Testis (tissue), 3 donors: ENCODE data around the gene PDZK1IP1. TPM values are rescaled to one million over a fixed set of nuclear protein-coding genes. Genes with fewer than 3 reads are reported as not detected.
"Not testable (repeated sequence)": the region's sequence is repeated elsewhere in the genome, so short reads cannot be mapped to it uniquely, and the experiment has no call there.

Experiments used
- DNase-seq: peaks from one replicate; pipeline ENCODE4 v3.0.0-alpha.2; 2019
- H3K27ac ChIP-seq, 2 donors: fragments of 200-600 bp; sonication (generic); one replicate each; pipeline ENCODE4 v1.5.1; 2019
- H3K27me3 ChIP-seq: fragments of 200-600 bp; sonication (generic); one replicate; pipeline ENCODE4 v1.5.1; 2019
- H3K36me3 ChIP-seq: fragments of 200-600 bp; sonication (generic); one replicate; pipeline ENCODE4 v1.5.1; 2017; ENCODE audit warnings: low read depth; ENCODE audit errors: missing control alignments
- H3K4me1 ChIP-seq: fragments of 200-600 bp; sonication (generic); one replicate; pipeline ENCODE4 v1.5.1; 2019
- H3K4me3 ChIP-seq, 2 donors: fragments of 200-600 bp; sonication (generic); one replicate each; pipeline ENCODE4 v1.5.1; 2017 to 2019
- H3K9me3 ChIP-seq: fragments of 200-600 bp; sonication (generic); one replicate; pipeline ENCODE4 v1.5.1; 2017
- CTCF ChIP-seq, 3 experiments: fragments of 450-650 bp in 2 of 3; fragments of 200-600 bp in 1 of 3; sonication (generic) in 1 of 3; IDR thresholded peaks; one replicate each; pipeline ENCODE4 v1.5.1; 2016 to 2019; ENCODE audit warnings: antibody characterized with exemption in 3 of 3, mild to moderate bottlenecking in 2 of 3, moderate library complexity in 1 of 3
- POLR2A ChIP-seq: fragments of 450-650 bp; IDR thresholded peaks from one replicate; pipeline ENCODE4 v1.6.1; 2017; ENCODE audit warnings: antibody characterized with exemption, mild to moderate bottlenecking, moderate library complexity
- WGBS, 2 donors: methylation state at CpG; one replicate each; pipeline ENCODE4 v1.1.5; 2018; 5-methylcytosine and 5-hydroxymethylcytosine counted together
- intact Hi-C: fragments of 100-400 bp; cut with DNase I; formaldehyde crosslinking; loops from one replicate; pipeline ENCODE4 v1.15.1; 2023; ENCODE audit warnings: low total_unique reads
- polyA plus RNA-seq: library from polyadenylated mRNA; stranded (reverse); fragments of 350-450 nt; fragmentation: Illumina TruSeq; extraction: RNeasy Lipid Tissue Mini Kit (QIAGEN cat#74804); gene quantifications from one replicate; pipeline ENCODE4 v1.2.3, GENCODE V29; 2014; ENCODE audit warnings: low read depth, low replicate concordance; ENCODE audit not compliant: insufficient read depth
- total RNA-seq, 2 donors: library from RNA; depleted of rRNA; stranded (reverse); fragments of >200 nt; gene quantifications; one replicate each; pipeline ENCODE4 v1.2.3, GENCODE V29; 2016

PDZK1IP1 gene
- total and polyA plus RNA-seq, 3 donors from 2014 or later: 1.5 to 13.9 (median 8.6) TPM

DNA sequence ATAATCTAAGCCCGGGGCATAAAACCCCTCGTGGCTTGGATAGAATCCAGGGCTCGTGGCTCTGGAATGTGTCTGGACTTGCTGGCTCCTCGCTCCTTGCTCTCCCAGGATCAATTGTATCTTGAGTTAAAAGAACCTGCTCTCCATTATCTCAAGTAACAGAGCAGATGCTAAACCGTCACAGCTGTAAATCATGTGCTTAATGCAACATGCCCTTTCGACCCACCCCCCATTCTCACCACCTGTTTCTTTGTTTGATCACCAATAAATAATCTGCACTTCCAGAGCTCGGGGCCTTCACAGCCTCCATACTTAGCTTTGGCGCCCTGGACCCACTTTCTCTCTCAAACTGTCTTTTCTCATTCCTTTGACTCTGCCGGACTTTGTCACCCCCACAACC lies 40.7 kb downstream of the PDZK1IP1 start:
- H3K27me3 ChIP-seq, intact Hi-C loops, H3K36me3 ChIP-seq, H3K4me1 ChIP-seq, H3K27ac ChIP-seq, H3K4me3 ChIP-seq, H3K9me3 ChIP-seq, DNase-seq: not testable (repeated sequence)
- 46 to 47% methylated on average over 9 of the region's 9 CpGs for WGBS, 2 donors

DNA sequence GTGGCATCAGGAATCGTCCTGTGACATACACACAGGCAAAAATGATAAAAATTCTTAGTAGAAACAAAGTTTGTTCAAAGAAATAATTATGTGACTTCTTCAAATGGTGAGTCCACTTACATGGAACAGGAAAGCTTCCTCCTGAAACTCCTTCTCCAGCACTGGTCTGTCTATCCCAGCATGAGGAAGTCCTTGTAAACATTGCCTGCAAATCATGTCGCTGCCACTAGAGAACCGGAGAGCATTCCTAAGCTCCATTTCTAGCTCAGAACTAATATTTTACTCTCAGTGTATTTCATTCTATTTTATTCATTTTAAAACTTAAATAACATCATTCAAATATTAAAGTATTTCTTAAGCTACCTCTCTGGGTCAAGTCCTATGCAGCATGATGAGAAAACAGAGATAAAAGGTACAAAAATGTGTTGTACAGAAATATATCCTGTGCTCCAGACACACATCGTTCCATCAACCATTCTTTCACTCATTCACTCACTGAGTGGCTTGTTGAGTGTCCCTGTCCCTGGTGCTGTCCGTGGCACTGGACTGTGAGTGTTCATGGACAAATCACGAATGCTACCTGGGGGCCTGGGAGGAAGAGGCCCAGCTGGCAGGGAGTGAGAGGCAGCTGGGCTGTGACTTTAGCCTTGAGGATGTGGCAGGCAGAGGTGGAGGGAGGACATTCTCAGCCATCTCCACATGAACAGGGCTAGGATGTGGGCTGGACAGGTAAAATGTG lies 42.6 kb downstream of the PDZK1IP1 start:
- Histone ChIP-seq H3K4me1 (no peaks in the 10 kb centered on the region), H3K4me3 (no peak overlapping the region), H3K36me3 (no peaks in the 10 kb centered on the region), H3K9me3 (no peaks in the 10 kb centered on the region), H3K27me3 (no peaks in the 10 kb centered on the region), H3K27ac (no peak overlapping the region)
- no peak for DNase-seq
- TF ChIP-seq POLR2A (no peak), CTCF (IDR thresholded peaks at IDR 0.05) (no peak)
- 37 to 59% methylated on average over 6 of the region's 6 CpGs for WGBS, 2 donors
- intact Hi-C loops: no loop called here

DNA sequence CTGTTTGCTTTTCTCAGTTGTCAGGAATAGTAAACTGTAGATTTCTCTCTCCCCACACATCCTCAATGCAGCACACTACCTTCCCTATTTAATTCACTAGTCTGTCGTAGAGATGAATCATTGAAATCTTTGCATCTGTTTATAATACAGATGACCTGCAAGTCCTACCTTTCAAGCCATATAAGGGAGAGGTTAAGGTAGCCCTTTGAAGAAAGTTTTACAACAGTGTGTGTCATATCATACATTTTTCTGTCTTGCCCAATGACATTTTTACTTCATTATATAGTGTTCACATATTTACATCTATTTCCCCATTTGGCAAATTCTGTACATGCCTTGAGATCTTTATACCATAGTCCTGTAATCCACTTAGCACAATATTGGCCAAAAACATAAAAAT lies 43.3 kb downstream of the PDZK1IP1 start:
- H3K4me3 ChIP-seq, H3K9me3 ChIP-seq, H3K27me3 ChIP-seq, H3K4me1 ChIP-seq, H3K36me3 ChIP-seq, DNase-seq, intact Hi-C loops, H3K27ac ChIP-seq: not testable (repeated sequence)
- 34 to 42% methylated on average over 1 of the region's 1 CpG for WGBS, 2 donors

- DNase-seq, H3K4me1 ChIP-seq, intact Hi-C loops, H3K36me3 ChIP-seq, H3K27me3 ChIP-seq, H3K27ac ChIP-seq, H3K9me3 ChIP-seq, H3K4me3 ChIP-seq: not testable (repeated sequence)
- TF ChIP-seq CTCF (IDR thresholded peaks at IDR 0.05): peak in 1 of 3 experiments; percentile 10
- 63 to 69% methylated on average over 6 of the region's 6 CpGs for WGBS, 2 donors
These were observed 46.2 kb downstream of the PDZK1IP1 start for GRCh38 chr1:47143654-47144053.

- H3K27me3 ChIP-seq, intact Hi-C loops, H3K4me3 ChIP-seq, H3K36me3 ChIP-seq, DNase-seq, H3K4me1 ChIP-seq, H3K27ac ChIP-seq, H3K9me3 ChIP-seq: not testable (repeated sequence)
- 86 to 88% methylated on average over 3 of the region's 3 CpGs for WGBS, 2 donors
These were observed 49.5 kb downstream of the PDZK1IP1 start for GRCh38 chr1:47140358-47140757.

- Histone ChIP-seq H3K4me3 (no peak overlapping the region), H3K27me3 (no peaks in the 10 kb centered on the region), H3K4me1 (no peaks in the 10 kb centered on the region), H3K9me3 (no peaks in the 10 kb centered on the region), H3K27ac (no peak overlapping the region), H3K36me3 (no peaks in the 10 kb centered on the region)
- no peak for DNase-seq
- WGBS, 2 donors: 88 to 100% methylated on average over 4 to 5 of the region's 5 CpGs
- intact Hi-C loops: no loop called here
- TF ChIP-seq CTCF (IDR thresholded peaks at IDR 0.05) (no peak), POLR2A (no peak)
These were observed 51.8 kb downstream of the PDZK1IP1 start for GRCh38 chr1:47137925-47138615.
